ENCODE results near the gene ZSWIM7. TPM values are rescaled to one million over a fixed set of nuclear protein-coding genes. Genes with fewer than 3 reads are reported as not detected.
A peak's percentile ranks its signal among the peaks of the same experiment; 100 is the strongest.

The ZSWIM7 gene
- total and polyA plus RNA-seq, 4 donors, result 17.9 to 39.1 (median 28.5) TPM

- Histone ChIP-seq H3K27me3 (ENCODE audit: control insufficient read depth in 3 of 3, insufficient read depth in 3 of 3, low read length in 2 of 3) (no peaks in the 10 kb centered on the region), H3K36me3 (ENCODE audit: control insufficient read depth in 4 of 4, insufficient read depth in 4 of 4, low read length in 4 of 4) (no peaks in the 10 kb centered on the region), H3K9ac (ENCODE audit: insufficient read depth in 1 of 2, low read length in 2 of 2) (no peak overlapping the region), H3K9me3 (ENCODE audit: control insufficient read depth in 4 of 4, insufficient read depth in 3 of 4, low read length in 3 of 4) (no peaks in the 10 kb centered on the region), H3K4me3 (no peak overlapping the region), H3K27ac (ENCODE audit: low read depth in 1 of 2, low read length in 1 of 2) (peak overlapping the region in 1 of 2 donors; percentile 80), H3K4me1 (ENCODE audit: control insufficient read depth in 5 of 5, insufficient read depth in 5 of 5, low read length in 5 of 5) (peaks cover 0 to 16% (median 9%) of the 10 kb centered on the region in 5 donors)
- ATAC-seq (ENCODE audit: insufficient read depth, low FRiP score) (peak; percentile 61), DNase-seq (peak in 2 of 3 donors; percentile 11 to 15)
- no peak for TF ChIP-seq CTCF (IDR thresholded peaks at IDR 0.05; ENCODE audit: control extremely low read depth, extremely low read depth)
- 31 to 32% methylated on average over 10 to 11 of the region's 11 CpGs for WGBS, 2 donors
Measured at GRCh38 chr17:15966879-15967248, 32.6 kb downstream of the ZSWIM7 start.

- Histone ChIP-seq H3K4me3 (no peak overlapping the region), H3K9me3 (ENCODE audit: control insufficient read depth in 4 of 4, insufficient read depth in 3 of 4, low read length in 3 of 4) (no peaks in the 10 kb centered on the region), H3K27ac (ENCODE audit: low read depth in 1 of 2, low read length in 1 of 2) (peak overlapping the region in 1 of 2 donors; percentile 80), H3K9ac (ENCODE audit: insufficient read depth in 1 of 2, low read length in 2 of 2) (no peak overlapping the region), H3K27me3 (ENCODE audit: control insufficient read depth in 3 of 3, insufficient read depth in 3 of 3, low read length in 2 of 3) (no peaks in the 10 kb centered on the region), H3K36me3 (ENCODE audit: control insufficient read depth in 4 of 4, insufficient read depth in 4 of 4, low read length in 4 of 4) (no peaks in the 10 kb centered on the region), H3K4me1 (ENCODE audit: control insufficient read depth in 5 of 5, insufficient read depth in 5 of 5, low read length in 5 of 5) (peaks cover 0 to 16% (median 8%) of the 10 kb centered on the region in 5 donors)
- 15 to 27% methylated on average over 13 of the region's 13 CpGs for WGBS, 2 donors
- ATAC-seq (ENCODE audit: insufficient read depth, low FRiP score) (peak; percentile 77), DNase-seq (peak; percentile 59 to 82 (median 75))
- TF ChIP-seq CTCF (IDR thresholded peaks at IDR 0.05; ENCODE audit: control extremely low read depth, extremely low read depth), result no peak
Measured at GRCh38 chr17:15966183-15966878, 33.2 kb downstream of the ZSWIM7 start.

GRCh38 chr17:15965528-15965927, 34.0 kb downstream of the ZSWIM7 start:
- no peaks in the 10 kb centered on the region for H3K9me3 ChIP-seq (ENCODE audit: control insufficient read depth in 4 of 4, insufficient read depth in 3 of 4, low read length in 3 of 4)
- no peak for DNase-seq
- TF ChIP-seq CTCF (IDR thresholded peaks at IDR 0.05; ENCODE audit: control extremely low read depth, extremely low read depth), result no peak
- no peak for ATAC-seq (ENCODE audit: insufficient read depth, low FRiP score)
- no peaks in the 10 kb centered on the region for H3K36me3 ChIP-seq (ENCODE audit: control insufficient read depth in 4 of 4, insufficient read depth in 4 of 4, low read length in 4 of 4)
- WGBS, 2 donors, result 57 to 63% methylated on average over 6 of the region's 6 CpGs
- peak overlapping the region in 1 of 2 donors; percentile 91 for H3K27ac ChIP-seq (ENCODE audit: low read depth in 1 of 2, low read length in 1 of 2)
- no peaks in the 10 kb centered on the region for H3K27me3 ChIP-seq (ENCODE audit: control insufficient read depth in 3 of 3, insufficient read depth in 3 of 3, low read length in 2 of 3)
- H3K4me3 ChIP-seq, result no peak overlapping the region
- no peak overlapping the region for H3K9ac ChIP-seq (ENCODE audit: insufficient read depth in 1 of 2, low read length in 2 of 2)
- peaks cover 0 to 16% (median 8%) of the 10 kb centered on the region in 5 donors for H3K4me1 ChIP-seq (ENCODE audit: control insufficient read depth in 5 of 5, insufficient read depth in 5 of 5, low read length in 5 of 5)
